Measurements from ENCODE around the gene CHD5.

- TF ChIP-seq, protein P1, sequence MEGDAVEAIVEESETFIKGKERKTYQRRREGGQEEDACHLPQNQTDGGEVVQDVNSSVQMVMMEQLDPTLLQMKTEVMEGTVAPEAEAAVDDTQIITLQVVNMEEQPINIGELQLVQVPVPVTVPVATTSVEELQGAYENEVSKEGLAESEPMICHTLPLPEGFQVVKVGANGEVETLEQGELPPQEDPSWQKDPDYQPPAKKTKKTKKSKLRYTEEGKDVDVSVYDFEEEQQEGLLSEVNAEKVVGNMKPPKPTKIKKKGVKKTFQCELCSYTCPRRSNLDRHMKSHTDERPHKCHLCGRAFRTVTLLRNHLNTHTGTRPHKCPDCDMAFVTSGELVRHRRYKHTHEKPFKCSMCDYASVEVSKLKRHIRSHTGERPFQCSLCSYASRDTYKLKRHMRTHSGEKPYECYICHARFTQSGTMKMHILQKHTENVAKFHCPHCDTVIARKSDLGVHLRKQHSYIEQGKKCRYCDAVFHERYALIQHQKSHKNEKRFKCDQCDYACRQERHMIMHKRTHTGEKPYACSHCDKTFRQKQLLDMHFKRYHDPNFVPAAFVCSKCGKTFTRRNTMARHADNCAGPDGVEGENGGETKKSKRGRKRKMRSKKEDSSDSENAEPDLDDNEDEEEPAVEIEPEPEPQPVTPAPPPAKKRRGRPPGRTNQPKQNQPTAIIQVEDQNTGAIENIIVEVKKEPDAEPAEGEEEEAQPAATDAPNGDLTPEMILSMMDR (IDR thresholded peaks at IDR 0.05): no peak
- TF ChIP-seq POLR2A (IDR thresholded peaks at IDR 0.05): no peak
Measured at GRCh38 chr1:6094801-6095505, 85.2 kb downstream of the CHD5 start.
